GM19455 (cell line): ENCODE data around the gene ACTR3.

Source experiments
- ATAC-seq: cut with Tn5 transposase; IDR thresholded peaks from one replicate; pipeline ENCODE4 v1.9.1; 2021; ENCODE audit not compliant: unreplicated experiment

ACTR3 gene

GRCh38 chr2:113875135-113875534 is 14.8 kb upstream of the ACTR3 start:
- ATAC-seq = no peak

GRCh38 chr2:113876503-113877387 is 13.1 kb upstream of the ACTR3 start:
- ATAC-seq = no peak

- ATAC-seq = no peak
Observed at GRCh38 chr2:113877711-113878598, 11.9 kb upstream of the ACTR3 start.

GRCh38 chr2:113878743-113879142 is 11.1 kb upstream of the ACTR3 start:
- no peak for ATAC-seq

- ATAC-seq = no peak
Observed at GRCh38 chr2:113879457-113879856, 10.4 kb upstream of the ACTR3 start.

GRCh38 chr2:113886479-113887008 is 3.3 kb upstream of the ACTR3 start:
- ATAC-seq = peak; percentile 70

GRCh38 chr2:113887009-113887792 is 2.7 kb upstream of the ACTR3 start:
- no peak for ATAC-seq

- ATAC-seq = no peak
Observed at GRCh38 chr2:113888641-113889470, 1.0 kb upstream of the ACTR3 start.

- ATAC-seq = peak; percentile 32
Observed at GRCh38 chr2:113890253-113891235, 655 bp downstream of the ACTR3 start.

GRCh38 chr2:113891265-113891959 is 1.5 kb downstream of the ACTR3 start:
- no peak for ATAC-seq

- ATAC-seq = no peak
Observed at GRCh38 chr2:113892004-113892710, 2.3 kb downstream of the ACTR3 start.

GRCh38 chr2:113894156-113894743 is 4.4 kb downstream of the ACTR3 start:
- ATAC-seq = no peak

- ATAC-seq = no peak
Observed at GRCh38 chr2:113895301-113895700, 5.4 kb downstream of the ACTR3 start.

- ATAC-seq = no peak
Observed at GRCh38 chr2:113895819-113896563, 6.1 kb downstream of the ACTR3 start.

- no peak for ATAC-seq
Observed at GRCh38 chr2:113896791-113897190, 6.9 kb downstream of the ACTR3 start.

- no peak for ATAC-seq
Observed at GRCh38 chr2:113898081-113898480, 8.2 kb downstream of the ACTR3 start.
